HepG2 (cell line): Measurements from ENCODE around the gene TLDC2.

ENCODE experiments used
- DMAP1 ChIP-seq: IDR thresholded peaks from 2 replicates; pipeline ENCODE4 v1.6.1; 2016
- FOXA1 ChIP-seq, 2 experiments: fragments of 450-650 bp in 1 of 2; sonication (generic) in 1 of 2; formaldehyde crosslinking in 1 of 2; IDR thresholded peaks; 2 replicates each; pipeline versions ENCODE4 v1.4.0 to v1.6.1; 2016 to 2020; ENCODE audit warnings: missing genetic modification reagents in 1 of 2
- HDAC6 ChIP-seq: fragments of 200-600 bp; sonication (generic); IDR thresholded peaks from 2 replicates; pipeline ENCODE4 v1.7.0; 2017; ENCODE audit warnings: mild to moderate bottlenecking, antibody characterized with exemption, low read length, low read depth
- MAFK ChIP-seq, 2 experiments: IDR thresholded peaks in 1 of 2; conservative IDR thresholded peaks in 1 of 2; 2 replicates each; pipeline ENCODE4 v1.6.1; 2011; ENCODE audit warnings: improper control_type of control experiment in 2 of 2, low read length in 2 of 2
- MED13 ChIP-seq: sonication (generic); formaldehyde crosslinking; IDR thresholded peaks from 2 replicates; pipeline ENCODE4 v1.5.0; 2020; ENCODE audit warnings: missing genetic modification reagents
- NR1H2 ChIP-seq: sonication (generic); formaldehyde crosslinking; IDR thresholded peaks from 2 replicates; pipeline ENCODE4 v1.8.1; 2022; ENCODE audit warnings: low read depth, missing genetic modification reagents, borderline replicate concordance
- TFDP1 ChIP-seq: IDR thresholded peaks from 2 replicates; pipeline ENCODE4 v1.6.1; 2016; ENCODE audit warnings: missing compliant biosample characterization, missing genetic modification reagents, borderline replicate concordance
- ZNF660 ChIP-seq: sonication (generic); formaldehyde crosslinking; IDR thresholded peaks from 2 replicates; pipeline ENCODE4 v1.5.1; 2020; ENCODE audit warnings: mild to moderate bottlenecking, low read depth, missing genetic modification reagents, borderline replicate concordance

DNA sequence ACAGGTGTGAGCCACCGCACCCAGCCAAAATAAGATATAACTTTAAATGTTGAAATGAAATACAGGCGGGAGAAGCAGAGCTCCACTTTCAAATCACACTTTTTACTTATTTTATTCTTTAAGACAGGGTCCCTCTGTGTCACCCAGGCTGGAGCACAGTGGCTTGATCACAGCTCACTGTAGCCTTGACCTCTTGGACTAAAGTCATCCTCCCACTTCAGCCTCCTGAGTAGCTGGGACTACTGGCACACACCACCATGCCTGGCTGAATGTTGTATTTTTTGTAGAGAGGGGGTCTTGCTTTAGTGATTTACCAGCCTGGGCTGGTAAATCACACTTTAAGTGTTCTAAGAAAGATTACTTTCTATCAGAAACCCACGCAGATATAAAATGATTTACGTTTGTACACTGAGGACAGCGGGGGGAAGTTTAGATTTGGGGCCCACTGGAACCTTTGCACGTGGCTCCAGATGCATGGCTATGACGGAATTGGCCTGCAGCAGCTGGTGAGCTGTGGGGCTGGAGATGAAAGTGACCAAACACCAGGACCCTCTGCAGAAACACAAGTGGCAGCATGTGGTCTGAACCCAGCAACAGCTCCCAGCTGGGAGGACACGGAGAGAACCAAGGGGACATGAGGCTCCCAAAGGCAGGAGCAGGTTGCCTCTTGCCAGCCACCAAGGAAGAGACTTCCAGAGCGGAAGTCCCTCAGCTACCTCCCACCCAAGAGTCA is 26.4 kb upstream of the TLDC2 start:
- TF ChIP-seq TFDP1 (CRISPR knock-in tag) (no peak), ZNF660 (no peak), DMAP1 (CRISPR knock-in tag) (no peak), FOXA1 (IDR thresholded peaks at IDR 0.05) (no peak), FOXA1 (CRISPR knock-in tag; IDR thresholded peaks at IDR 0.05) (no peak), NR1H2 (CRISPR knock-in tag) (no peak), HDAC6 (no peak), MED13 (no peak), MAFK (conservative IDR thresholded peaks at IDR 0.05 in 1 of 2, IDR thresholded peaks at IDR 0.05 in 1 of 2; ENCODE audit: low read length in 2 of 2) (no peak)
